DOHH2 (cell line): ENCODE data around the gene ZBTB7B.

Source experiments
- EZH2phosphoT487 ChIP-seq: fragments of 200-600 bp; sonication (generic); IDR thresholded peaks from 2 replicates; pipeline ENCODE4 v1.6.1; 2017; ENCODE audit warnings: borderline replicate concordance, mild to moderate bottlenecking, antibody characterized with exemption, low read length, moderate library complexity, mixed read lengths
- TF ChIP-seq, protein P1 (sequence below): fragments of 200-600 bp; sonication (generic); IDR thresholded peaks from one replicate; pipeline ENCODE4 v1.5.1; 2014; ENCODE audit warnings: antibody characterized with exemption, mild to moderate bottlenecking, low read depth, low read length; ENCODE audit not compliant: poor library complexity, severe bottlenecking

DNA sequence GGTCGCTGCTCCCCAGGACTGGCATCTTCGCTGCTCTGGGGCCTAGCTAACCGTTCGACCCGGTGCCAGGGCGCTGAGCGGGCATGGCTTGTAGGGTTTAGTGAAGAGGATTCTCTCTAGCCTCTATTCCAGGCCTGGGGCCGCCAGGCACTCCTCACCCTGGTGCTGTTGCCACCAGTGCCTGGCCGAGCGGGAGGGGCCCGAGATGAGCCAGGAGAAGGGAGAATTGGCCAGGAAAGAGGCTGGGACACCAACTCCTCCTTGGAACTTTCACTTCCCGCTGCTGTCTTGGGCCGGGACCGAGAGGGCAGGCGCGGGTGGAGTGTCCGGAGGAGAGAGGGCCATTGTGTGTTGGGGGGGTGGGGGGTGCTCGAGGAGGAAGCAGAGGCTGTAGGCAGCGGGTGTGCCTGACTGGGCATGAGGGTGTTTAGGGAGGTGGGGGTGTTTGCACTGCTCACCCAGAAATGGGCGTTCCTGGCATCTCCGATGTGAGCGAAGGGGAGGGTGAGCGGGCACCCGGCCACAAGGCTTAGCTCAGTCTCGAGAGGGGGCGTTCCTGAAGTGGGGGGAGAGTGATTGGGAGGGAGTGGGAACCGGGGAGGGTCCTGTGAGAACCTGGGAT is 49.3 kb downstream of the ZBTB7B start:
- TF ChIP-seq, protein P1, sequence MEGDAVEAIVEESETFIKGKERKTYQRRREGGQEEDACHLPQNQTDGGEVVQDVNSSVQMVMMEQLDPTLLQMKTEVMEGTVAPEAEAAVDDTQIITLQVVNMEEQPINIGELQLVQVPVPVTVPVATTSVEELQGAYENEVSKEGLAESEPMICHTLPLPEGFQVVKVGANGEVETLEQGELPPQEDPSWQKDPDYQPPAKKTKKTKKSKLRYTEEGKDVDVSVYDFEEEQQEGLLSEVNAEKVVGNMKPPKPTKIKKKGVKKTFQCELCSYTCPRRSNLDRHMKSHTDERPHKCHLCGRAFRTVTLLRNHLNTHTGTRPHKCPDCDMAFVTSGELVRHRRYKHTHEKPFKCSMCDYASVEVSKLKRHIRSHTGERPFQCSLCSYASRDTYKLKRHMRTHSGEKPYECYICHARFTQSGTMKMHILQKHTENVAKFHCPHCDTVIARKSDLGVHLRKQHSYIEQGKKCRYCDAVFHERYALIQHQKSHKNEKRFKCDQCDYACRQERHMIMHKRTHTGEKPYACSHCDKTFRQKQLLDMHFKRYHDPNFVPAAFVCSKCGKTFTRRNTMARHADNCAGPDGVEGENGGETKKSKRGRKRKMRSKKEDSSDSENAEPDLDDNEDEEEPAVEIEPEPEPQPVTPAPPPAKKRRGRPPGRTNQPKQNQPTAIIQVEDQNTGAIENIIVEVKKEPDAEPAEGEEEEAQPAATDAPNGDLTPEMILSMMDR, result no peak
- no peak for TF ChIP-seq EZH2phosphoT487
